Esophagus mucosa (tissue), 1 donor: Measurements from ENCODE around the gene GFOD2. TPM values are rescaled to one million over a fixed set of nuclear protein-coding genes. Genes with fewer than 3 reads are reported as not detected.

Experiments used
- ATAC-seq: fragments of 200-7000 bp; cut with Tn5 transposase; one replicate; pipeline ENCODE4 v1.9.1; 2020
- total RNA-seq: library from RNA; stranded (reverse); gene quantifications from one replicate; pipeline ENCODE4 v1.2.4, GENCODE V29; 2023
- donor health status: DM: yes; HTN: yes; CAD: no.

The GFOD2 gene
- total RNA-seq, 1 donor from 2014 or later = 25.4 TPM

GRCh38 chr16:67637625-67638024, 81.5 kb downstream of the GFOD2 start:
- no peak for ATAC-seq

GRCh38 chr16:67636713-67637112, 82.4 kb downstream of the GFOD2 start:
- no peak for ATAC-seq

GRCh38 chr16:67632415-67633172, 86.5 kb downstream of the GFOD2 start:
- no peak for ATAC-seq

- ATAC-seq = no peak
These were observed 90.9 kb downstream of the GFOD2 start for GRCh38 chr16:67628216-67628615.

Other genes starting within 250 kb of the GFOD2 start
- gene ATP6V0D1, start 238.2 kb downstream of the GFOD2 start, total RNA-seq = 80.9 TPM
- gene AGRP, start 235.8 kb downstream of the GFOD2 start, total RNA-seq = not detected
- 14.3 TPM for gene RIPOR1, start 190.5 kb downstream of the GFOD2 start, total RNA-seq
- 28.3 TPM for gene CTCF, start 156.8 kb downstream of the GFOD2 start, total RNA-seq
- gene CARMIL2, start 74.2 kb downstream of the GFOD2 start, total RNA-seq = 2.4 TPM
- gene ACD, start 59.1 kb downstream of the GFOD2 start, total RNA-seq = 7.8 TPM
- 1.8 TPM for gene PARD6A, start 58.4 kb downstream of the GFOD2 start, total RNA-seq
- gene ENKD1, start 52.6 kb downstream of the GFOD2 start, total RNA-seq = 3.8 TPM
- 0.84 TPM for gene C16orf86, start 52.5 kb downstream of the GFOD2 start, total RNA-seq
- gene RANBP10, start 87.2 kb upstream of the GFOD2 start, total RNA-seq = 20.1 TPM
- 0.40 TPM for gene TSNAXIP1, start 87.6 kb upstream of the GFOD2 start, total RNA-seq
- 16.8 TPM for gene THAP11, start 123.0 kb upstream of the GFOD2 start, total RNA-seq
- 65.2 TPM for gene NUTF2, start 127.6 kb upstream of the GFOD2 start, total RNA-seq
- 16.5 TPM for gene CENPT, start 128.4 kb upstream of the GFOD2 start, total RNA-seq
- 32.7 TPM for gene EDC4, start 153.7 kb upstream of the GFOD2 start, total RNA-seq
- gene NRN1L, start 165.6 kb upstream of the GFOD2 start, total RNA-seq = not detected
- 15.5 TPM for gene PSKH1, start 173.9 kb upstream of the GFOD2 start, total RNA-seq
- gene CTRL, start 212.5 kb upstream of the GFOD2 start, total RNA-seq = 0.64 TPM
- 25.9 TPM for gene PSMB10, start 217.5 kb upstream of the GFOD2 start, total RNA-seq
- gene LCAT, start 224.8 kb upstream of the GFOD2 start, total RNA-seq = 4.1 TPM
- 17.5 TPM for gene SLC12A4, start 249.3 kb upstream of the GFOD2 start, total RNA-seq